ENCODE measurements around the gene DNAJA4.

DNAJA4 gene

DNA sequence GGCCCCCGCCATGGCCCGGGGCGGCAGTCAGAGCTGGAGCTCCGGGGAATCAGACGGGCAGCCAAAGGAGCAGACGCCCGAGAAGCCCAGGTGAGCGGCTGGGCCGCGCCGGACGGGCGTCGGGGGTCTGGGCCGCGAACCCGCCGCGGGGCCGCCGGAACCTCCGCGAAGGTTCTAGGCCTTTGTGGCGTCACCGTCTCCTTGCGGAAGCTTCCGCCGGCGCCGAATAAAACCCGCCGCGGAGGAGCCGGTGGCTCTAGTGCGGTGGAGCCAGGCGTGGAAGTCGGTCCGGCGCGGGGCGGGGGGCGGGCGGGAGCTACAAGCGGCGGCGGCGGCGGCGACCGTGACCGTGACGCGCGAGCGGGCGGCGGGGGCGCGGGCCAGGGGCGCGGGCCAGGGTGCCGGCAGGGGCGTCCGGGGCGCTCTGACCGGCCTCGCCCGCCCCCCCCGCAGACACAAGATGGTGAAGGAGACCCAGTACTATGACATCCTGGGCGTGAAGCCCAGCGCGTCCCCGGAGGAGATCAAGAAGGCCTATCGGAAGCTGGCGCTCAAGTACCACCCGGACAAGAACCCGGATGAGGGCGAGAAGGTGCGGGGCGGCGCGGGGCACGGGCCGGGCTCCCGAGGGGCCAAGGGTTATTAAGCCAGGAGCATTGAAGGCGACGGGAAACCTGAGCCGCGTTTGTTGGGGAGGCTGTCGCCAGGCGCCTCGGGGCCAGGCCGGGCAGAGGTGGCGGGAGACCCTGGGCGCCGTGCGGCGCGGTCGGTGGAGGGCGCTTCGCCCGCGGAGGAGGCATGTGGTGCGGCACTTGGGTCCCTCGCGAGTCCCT, at the start of gene DNAJA4:
TSS of gene DNAJA4 (plus strand) at position 259 of the 833 bp plus-strand sequence. CDS start at position 461, 202 bp downstream.
- TF ChIP-seq, protein P1, sequence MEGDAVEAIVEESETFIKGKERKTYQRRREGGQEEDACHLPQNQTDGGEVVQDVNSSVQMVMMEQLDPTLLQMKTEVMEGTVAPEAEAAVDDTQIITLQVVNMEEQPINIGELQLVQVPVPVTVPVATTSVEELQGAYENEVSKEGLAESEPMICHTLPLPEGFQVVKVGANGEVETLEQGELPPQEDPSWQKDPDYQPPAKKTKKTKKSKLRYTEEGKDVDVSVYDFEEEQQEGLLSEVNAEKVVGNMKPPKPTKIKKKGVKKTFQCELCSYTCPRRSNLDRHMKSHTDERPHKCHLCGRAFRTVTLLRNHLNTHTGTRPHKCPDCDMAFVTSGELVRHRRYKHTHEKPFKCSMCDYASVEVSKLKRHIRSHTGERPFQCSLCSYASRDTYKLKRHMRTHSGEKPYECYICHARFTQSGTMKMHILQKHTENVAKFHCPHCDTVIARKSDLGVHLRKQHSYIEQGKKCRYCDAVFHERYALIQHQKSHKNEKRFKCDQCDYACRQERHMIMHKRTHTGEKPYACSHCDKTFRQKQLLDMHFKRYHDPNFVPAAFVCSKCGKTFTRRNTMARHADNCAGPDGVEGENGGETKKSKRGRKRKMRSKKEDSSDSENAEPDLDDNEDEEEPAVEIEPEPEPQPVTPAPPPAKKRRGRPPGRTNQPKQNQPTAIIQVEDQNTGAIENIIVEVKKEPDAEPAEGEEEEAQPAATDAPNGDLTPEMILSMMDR (IDR thresholded peaks at IDR 0.05; ENCODE audit: unreplicated experiment in 3 of 3): no peak

DNA sequence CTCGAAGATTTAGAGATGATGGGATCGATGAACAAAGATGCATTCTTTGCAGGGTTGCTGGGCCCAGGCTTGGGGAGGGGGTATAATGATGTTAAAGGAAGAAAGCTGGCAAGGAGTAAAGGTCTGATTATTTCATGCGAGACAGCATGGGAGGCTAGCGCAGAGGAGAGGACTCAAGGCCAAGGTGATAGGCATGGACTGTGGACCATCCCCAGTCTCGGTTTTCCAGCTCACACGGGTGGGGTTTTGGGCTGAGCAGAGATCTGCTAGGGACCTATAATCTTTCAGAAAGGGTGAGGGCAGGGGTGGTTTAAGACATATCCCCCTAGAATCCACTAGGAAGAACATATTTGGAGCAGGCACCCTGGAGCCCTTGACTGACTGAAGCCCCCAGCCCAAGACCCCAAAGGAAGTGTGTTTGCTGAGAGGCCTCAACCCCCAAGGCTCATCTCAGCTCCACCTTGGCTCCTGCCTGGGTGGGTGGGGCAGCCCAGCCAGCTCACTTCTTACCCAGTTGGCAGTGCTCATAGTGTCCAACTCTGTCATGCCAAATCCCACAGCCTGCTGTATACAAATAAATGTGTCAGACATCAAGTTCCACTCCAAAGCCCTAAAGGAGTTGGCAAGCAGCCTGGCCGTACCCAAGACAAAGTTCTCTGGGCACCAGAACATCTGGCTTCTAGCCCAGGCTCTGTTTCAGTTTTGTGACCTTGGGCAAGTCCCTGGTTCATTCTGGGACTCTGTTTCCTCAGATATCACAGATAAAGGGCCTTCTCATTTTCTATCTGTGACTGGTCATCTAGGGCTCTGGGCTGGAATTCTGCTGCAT, 47.9 kb upstream of the DNAJA4 start:
- H3K36me3 Mint-ChIP-seq (ENCODE audit: low read depth): no peaks in the 10 kb centered on the region
- H3K4me1 Mint-ChIP-seq: peaks cover 10% of the 10 kb centered on the region
- no peak overlapping the region for H3K4me3 Mint-ChIP-seq
- peaks cover 5% of the 10 kb centered on the region for H3K9me3 Mint-ChIP-seq
- peaks cover 27% of the 10 kb centered on the region for H3K27me3 Mint-ChIP-seq (ENCODE audit: low read depth)
- H3K27ac Mint-ChIP-seq: no peak overlapping the region
- TF ChIP-seq, protein P1 (IDR thresholded peaks at IDR 0.05; ENCODE audit: unreplicated experiment in 3 of 3): no peak

More for the DNA sequence above, at the start of gene DNAJA4:
- H3K4me1 Mint-ChIP-seq: peaks cover 24% of the 10 kb centered on the region
- H3K27me3 Mint-ChIP-seq (ENCODE audit: low read depth): peaks cover 9% of the 10 kb centered on the region
- no peak within 1 kb of the TSS for H3K27ac Mint-ChIP-seq
- no peaks in the 10 kb centered on the region for H3K36me3 Mint-ChIP-seq (ENCODE audit: low read depth)
- no peak within 1 kb of the TSS for H3K4me3 Mint-ChIP-seq
- no peaks in the 10 kb centered on the region for H3K9me3 Mint-ChIP-seq

DNA sequence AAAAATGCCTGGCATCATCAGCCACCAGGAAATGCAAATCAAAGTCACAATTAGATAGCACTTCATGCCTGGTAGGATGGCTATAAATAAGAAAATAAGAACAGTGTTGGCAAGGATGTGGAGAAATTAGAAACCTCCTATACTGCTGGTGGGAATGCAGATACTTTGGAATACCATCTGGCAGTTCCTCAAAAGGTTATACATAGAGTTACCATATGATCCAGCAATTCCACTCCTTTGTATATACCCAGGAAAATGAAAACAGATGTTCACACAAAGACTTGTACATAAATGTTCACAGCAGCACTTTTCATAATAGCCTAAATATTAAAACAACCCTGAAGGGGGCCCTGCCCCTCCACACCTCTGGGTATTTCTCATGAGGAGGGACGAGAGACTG, 43.6 kb upstream of the DNAJA4 start:
- Mint-ChIP-seq H3K36me3 (ENCODE audit: low read depth) (no peaks in the 10 kb centered on the region), H3K27ac (no peak overlapping the region), H3K27me3 (ENCODE audit: low read depth) (peaks cover 6% of the 10 kb centered on the region), H3K9me3 (peaks cover 11% of the 10 kb centered on the region), H3K4me1 (peaks cover 5% of the 10 kb centered on the region), H3K4me3 (no peak overlapping the region)
- TF ChIP-seq, protein P1 (IDR thresholded peaks at IDR 0.05; ENCODE audit: unreplicated experiment in 3 of 3): no peak

DNA sequence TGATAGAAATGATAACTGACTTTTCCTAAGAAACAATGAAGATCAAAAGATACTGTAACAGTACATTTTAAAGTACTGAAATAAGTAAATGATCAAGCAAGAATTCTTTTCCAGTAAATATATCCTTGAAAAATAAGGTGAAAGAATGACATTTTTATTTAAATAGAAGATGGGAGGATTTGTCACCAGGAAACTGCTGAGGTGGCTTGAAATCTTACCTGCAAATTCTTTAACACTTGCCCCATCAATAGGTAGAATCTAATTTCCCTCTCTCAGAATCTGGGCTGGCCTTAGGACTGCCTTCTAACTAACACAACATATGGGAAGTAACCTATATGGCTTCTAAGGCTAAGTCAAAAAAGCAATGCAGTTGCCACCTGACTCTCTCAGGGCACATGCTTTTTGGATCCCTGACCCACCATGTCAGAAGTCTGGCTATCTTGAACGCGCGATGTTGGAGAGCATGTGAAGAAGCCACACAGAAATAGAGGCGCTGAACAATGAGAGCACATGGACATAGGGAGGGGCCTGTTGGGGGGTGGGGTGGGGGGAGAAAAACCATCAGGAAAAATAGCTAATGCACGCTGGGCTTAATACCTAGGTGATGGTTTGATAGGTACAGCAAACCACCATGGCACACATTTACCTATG, 41.5 kb upstream of the DNAJA4 start:
- TF ChIP-seq, protein P1 (IDR thresholded peaks at IDR 0.05; ENCODE audit: unreplicated experiment in 3 of 3): no peak
- Mint-ChIP-seq H3K36me3 (ENCODE audit: low read depth) (no peaks in the 10 kb centered on the region), H3K4me1 (peaks cover 5% of the 10 kb centered on the region), H3K27me3 (ENCODE audit: low read depth) (peaks cover 6% of the 10 kb centered on the region), H3K27ac (no peak overlapping the region), H3K4me3 (no peak overlapping the region), H3K9me3 (peaks cover 11% of the 10 kb centered on the region)

DNA sequence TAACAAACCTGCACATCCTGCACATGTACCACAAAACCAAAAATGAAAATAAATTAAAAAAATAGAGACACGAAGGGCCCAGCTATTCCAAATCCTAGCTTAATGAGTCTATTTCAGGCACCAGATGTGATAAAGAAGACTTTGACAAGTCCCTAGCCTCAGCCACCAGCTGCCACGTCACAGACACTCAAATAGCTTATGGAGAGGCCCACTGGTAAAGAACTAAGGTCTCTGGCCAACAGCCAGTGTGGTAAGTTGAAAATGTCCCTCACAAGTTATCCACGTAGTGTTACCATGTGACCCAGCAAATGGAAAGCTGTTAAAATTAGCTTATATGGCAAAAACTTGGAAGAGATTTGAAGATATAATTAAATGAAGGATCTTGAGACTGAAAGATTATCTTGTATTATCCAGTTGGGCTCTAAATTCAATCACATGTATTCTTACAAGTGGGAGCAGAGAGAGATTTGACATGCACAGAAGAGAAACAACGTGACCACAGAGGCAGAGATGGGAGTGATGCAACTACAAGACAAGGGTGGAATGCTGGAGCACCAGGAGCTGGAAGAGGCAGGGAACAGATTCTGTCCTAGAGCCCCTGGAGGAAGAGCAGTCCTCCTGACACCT, 40.9 kb upstream of the DNAJA4 start:
- Mint-ChIP-seq H3K27ac (no peak overlapping the region), H3K36me3 (ENCODE audit: low read depth) (no peaks in the 10 kb centered on the region), H3K9me3 (peaks cover 11% of the 10 kb centered on the region), H3K27me3 (ENCODE audit: low read depth) (peaks cover 6% of the 10 kb centered on the region), H3K4me3 (no peak overlapping the region), H3K4me1 (peaks cover 5% of the 10 kb centered on the region)
- TF ChIP-seq, protein P1 (IDR thresholded peaks at IDR 0.05; ENCODE audit: unreplicated experiment in 3 of 3): no peak

Data from nephron (organoid).